K562 (cell line): Measurements from ENCODE around the gene KCNK7. TPM values are rescaled to one million over a fixed set of nuclear protein-coding genes. Genes with fewer than 3 reads are reported as not detected.

Source experiments
- AFF4 ChIP-seq: sonication (generic); formaldehyde crosslinking; IDR thresholded peaks from 2 replicates; pipeline ENCODE4 v1.8.0; 2023; ENCODE audit warnings: mild to moderate bottlenecking, missing genetic modification reagents
- CBX1 ChIP-seq: sonication (generic); IDR thresholded peaks from 2 replicates; pipeline ENCODE4 v1.6.1; 2016; ENCODE audit warnings: antibody characterized with exemption, low read depth, mild to moderate bottlenecking
- FOXA3 ChIP-seq, 2 experiments: fragments of 450-650 bp in 1 of 2; sonication (generic) in 1 of 2; formaldehyde crosslinking; IDR thresholded peaks in 1 of 2; conservative IDR thresholded peaks in 1 of 2; 2 replicates each; pipeline versions ENCODE4 v1.4.0 to v1.8.0; 2020 to 2022; ENCODE audit warnings: mild to moderate bottlenecking in 2 of 2, missing genetic modification reagents in 1 of 2
- KDM5B ChIP-seq: fragments of 200-600 bp; sonication (generic); IDR thresholded peaks from 2 replicates; pipeline ENCODE4 v1.6.1; 2012; ENCODE audit warnings: low read depth, mild to moderate bottlenecking, moderate library complexity, low read length, control low read depth, inconsistent platforms; ENCODE audit not compliant: insufficient replicate concordance
- MAZ ChIP-seq, 2 experiments: fragments of 450-650 bp in 1 of 2; sonication (generic) in 1 of 2; formaldehyde crosslinking; IDR thresholded peaks in 1 of 2; conservative IDR thresholded peaks in 1 of 2; 2 replicates each; pipeline versions ENCODE4 v1.4.0 to v1.5.0; 2020; ENCODE audit warnings: mild to moderate bottlenecking in 1 of 2, missing genetic modification reagents in 1 of 2
- MTA2 ChIP-seq: fragments of 450-650 bp; IDR thresholded peaks from 2 replicates; pipeline ENCODE4 v1.6.1; 2016; ENCODE audit warnings: low read depth
- MTA3 ChIP-seq: fragments of 450-650 bp; formaldehyde crosslinking; IDR thresholded peaks from 2 replicates; pipeline ENCODE4 v1.6.1; 2017; ENCODE audit warnings: mild to moderate bottlenecking, borderline replicate concordance
- NRF1 ChIP-seq, 2 experiments: fragments of 450-650 bp; IDR thresholded peaks in 1 of 2; conservative IDR thresholded peaks in 1 of 2; 2 replicates each; pipeline ENCODE4 v1.6.1; 2014; ENCODE audit warnings: mild to moderate bottlenecking in 2 of 2
- POLR2G ChIP-seq: fragments of 200-400 bp; formaldehyde crosslinking; IDR thresholded peaks from 2 replicates; pipeline ENCODE4 v1.6.1; 2017; ENCODE audit warnings: low read depth, mild to moderate bottlenecking, antibody characterized with exemption, low read length, moderate library complexity
- THAP7 ChIP-seq: fragments of 250-450 bp; sonication (Bioruptor Pico); IDR thresholded peaks from 2 replicates; pipeline ENCODE4 v1.5.0; 2021
- ZNF3 ChIP-seq: fragments of 250-450 bp; sonication (Bioruptor Pico); IDR thresholded peaks from 2 replicates; pipeline ENCODE4 v1.5.0; 2021; ENCODE audit warnings: mild to moderate bottlenecking, moderate library complexity
- polyA plus RNA-seq, 8 experiments: library from polyadenylated mRNA; depleted of rRNA in 4 of 8; stranded (reverse) in 5 of 8; unstranded in 3 of 8; fragments of >200 nt; fragmentation: Nextera tagmentation in 2 of 8; fragmentation: Illumina TruSeq in 1 of 8; extraction: Ambion mirVana in 2 of 8; extraction: Trizol in 1 of 8; gene quantifications; 2 replicates each; pipeline versions ENCODE4 v1.2.1 to v1.2.3, GENCODE V29; 2011 to 2014; ENCODE audit warnings: inconsistent platforms in 1 of 8, missing spikeins in 1 of 8
- total RNA-seq, 7 experiments: library from RNA; depleted of rRNA in 6 of 7; stranded (reverse); fragments of >200 nt in 6 of 7; fragmentation: Illumina TruSeq in 2 of 7; extraction: Trizol in 2 of 7; gene quantifications; 2 replicates each; pipeline versions ENCODE4 v1.2.1 to v1.2.3, GENCODE V29; 2011 to 2021; ENCODE audit warnings: low replicate concordance in 1 of 7

KCNK7 gene
- total and polyA plus RNA-seq, 9 of the 15 experiments (the other 6 are each of a cell fraction or from before 2014, with no cell fraction given), result 0.07 to 0.40 TPM; not detected in 7

GRCh38 chr11:65575568-65576231 lies 19.9 kb downstream of the KCNK7 start, which contains the start of gene EHBP1L1 (continued):
- TF ChIP-seq AFF4, result peak; percentile 90
- no peak for TF ChIP-seq FOXA3 (CRISPR knock-in tag; conservative IDR thresholded peaks at IDR 0.05 in 1 of 2, IDR thresholded peaks at IDR 0.05 in 1 of 2)
- TF ChIP-seq CBX1, result peak; percentile 79
- TF ChIP-seq KDM5B, result peak; percentile 6
- peak; percentile 60 to 89; a peak in 3 of 4 replicates for TF ChIP-seq MAZ (CRISPR knock-in tag; conservative IDR thresholded peaks at IDR 0.05 in 1 of 2, IDR thresholded peaks at IDR 0.05 in 1 of 2)
- peak; percentile 67 for TF ChIP-seq THAP7 (CRISPR knock-in tag)
- no peak for TF ChIP-seq ZNF3 (CRISPR knock-in tag)
- peak; percentile 9; the same call in 1 of the 2 replicates for TF ChIP-seq MTA3
- no peak for TF ChIP-seq MTA2
- peak in 1 of 2 experiments; percentile 39; a peak in 2 of 4 replicates for TF ChIP-seq NRF1 (conservative IDR thresholded peaks at IDR 0.05 in 1 of 2, IDR thresholded peaks at IDR 0.05 in 1 of 2)
- TF ChIP-seq POLR2G, result peak; percentile 76; the same call in 1 of the 2 replicates
- TF ChIP-seq, all 486 proteins: peak for 70
